TTC549 (cell line): ENCODE results near the gene TYMP.

Source experiments
- FAIRE-seq: peaks from 2 replicates; lab custom pipeline; 2012; peaks lifted over from hg19 to GRCh38; lab: Jason Lieb, UNC

TYMP gene, protein sequence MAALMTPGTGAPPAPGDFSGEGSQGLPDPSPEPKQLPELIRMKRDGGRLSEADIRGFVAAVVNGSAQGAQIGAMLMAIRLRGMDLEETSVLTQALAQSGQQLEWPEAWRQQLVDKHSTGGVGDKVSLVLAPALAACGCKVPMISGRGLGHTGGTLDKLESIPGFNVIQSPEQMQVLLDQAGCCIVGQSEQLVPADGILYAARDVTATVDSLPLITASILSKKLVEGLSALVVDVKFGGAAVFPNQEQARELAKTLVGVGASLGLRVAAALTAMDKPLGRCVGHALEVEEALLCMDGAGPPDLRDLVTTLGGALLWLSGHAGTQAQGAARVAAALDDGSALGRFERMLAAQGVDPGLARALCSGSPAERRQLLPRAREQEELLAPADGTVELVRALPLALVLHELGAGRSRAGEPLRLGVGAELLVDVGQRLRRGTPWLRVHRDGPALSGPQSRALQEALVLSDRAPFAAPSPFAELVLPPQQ

DNA sequence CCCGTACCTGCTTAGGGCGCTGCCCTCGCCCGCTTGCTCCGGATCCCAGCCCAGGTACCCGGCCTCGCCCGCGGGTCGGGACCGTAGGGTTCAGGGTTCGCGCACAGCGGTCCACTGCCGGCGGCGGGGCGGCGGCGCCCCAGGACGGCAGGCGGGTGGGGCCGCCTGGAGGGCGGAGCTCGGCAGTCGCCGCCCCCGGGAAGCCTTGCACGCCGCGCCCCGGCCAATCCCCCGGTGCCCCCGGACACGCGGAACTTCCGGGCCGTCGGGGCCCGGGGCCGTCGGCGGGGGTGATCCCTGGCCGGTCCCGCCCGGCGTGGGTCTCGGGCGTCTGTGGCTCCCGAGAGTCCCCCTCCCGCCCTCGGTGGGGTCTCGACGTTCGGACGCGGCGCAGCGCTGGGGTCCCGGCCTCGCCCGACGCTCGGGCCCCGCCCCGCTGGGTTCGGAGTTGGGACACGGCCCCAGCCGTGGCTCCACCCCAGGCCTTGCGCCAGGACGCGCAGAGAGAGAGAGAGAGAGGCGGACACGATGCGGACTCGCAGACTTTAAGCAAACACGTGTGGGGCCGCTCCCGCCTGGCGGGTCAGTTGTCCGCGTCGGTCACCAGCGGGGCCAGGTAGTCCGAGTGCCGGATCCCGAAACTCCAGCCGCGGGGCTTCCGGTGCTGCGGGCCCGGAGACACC lies at the start of gene TYMP:
Gene TYMP (minus strand): TSS at position 116 of the 683 bp plus-strand sequence. CDS start 303 bp downstream, outside the sequence.
- no peak for FAIRE-seq

DNA sequence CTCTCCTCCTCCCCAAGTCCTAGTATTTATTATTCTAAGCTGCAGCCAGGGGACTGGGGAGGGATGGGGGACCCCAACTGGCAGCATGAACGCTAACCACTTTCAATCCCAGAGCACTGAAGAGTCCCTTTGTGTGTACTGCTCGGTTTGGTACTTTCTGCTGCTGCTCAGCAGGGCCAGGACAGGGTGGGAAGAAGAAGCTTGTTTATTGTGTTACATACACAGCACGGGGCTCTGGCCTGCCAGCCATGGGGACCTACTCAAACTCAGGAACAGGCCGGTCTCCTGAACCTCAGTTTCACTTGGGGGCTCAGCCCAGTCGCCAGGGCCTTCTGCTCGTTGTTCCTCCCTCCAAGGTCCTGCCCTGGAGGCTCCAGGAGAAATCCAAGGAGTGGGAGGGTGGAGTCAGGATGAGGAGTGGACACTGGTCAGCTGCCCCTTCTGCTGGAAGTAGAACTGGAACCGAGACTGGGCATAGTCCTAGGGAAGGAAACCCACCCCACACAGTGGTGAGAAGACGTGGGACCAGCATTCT lies 49.0 kb upstream of the TYMP start:
- FAIRE-seq = no peak

DNA sequence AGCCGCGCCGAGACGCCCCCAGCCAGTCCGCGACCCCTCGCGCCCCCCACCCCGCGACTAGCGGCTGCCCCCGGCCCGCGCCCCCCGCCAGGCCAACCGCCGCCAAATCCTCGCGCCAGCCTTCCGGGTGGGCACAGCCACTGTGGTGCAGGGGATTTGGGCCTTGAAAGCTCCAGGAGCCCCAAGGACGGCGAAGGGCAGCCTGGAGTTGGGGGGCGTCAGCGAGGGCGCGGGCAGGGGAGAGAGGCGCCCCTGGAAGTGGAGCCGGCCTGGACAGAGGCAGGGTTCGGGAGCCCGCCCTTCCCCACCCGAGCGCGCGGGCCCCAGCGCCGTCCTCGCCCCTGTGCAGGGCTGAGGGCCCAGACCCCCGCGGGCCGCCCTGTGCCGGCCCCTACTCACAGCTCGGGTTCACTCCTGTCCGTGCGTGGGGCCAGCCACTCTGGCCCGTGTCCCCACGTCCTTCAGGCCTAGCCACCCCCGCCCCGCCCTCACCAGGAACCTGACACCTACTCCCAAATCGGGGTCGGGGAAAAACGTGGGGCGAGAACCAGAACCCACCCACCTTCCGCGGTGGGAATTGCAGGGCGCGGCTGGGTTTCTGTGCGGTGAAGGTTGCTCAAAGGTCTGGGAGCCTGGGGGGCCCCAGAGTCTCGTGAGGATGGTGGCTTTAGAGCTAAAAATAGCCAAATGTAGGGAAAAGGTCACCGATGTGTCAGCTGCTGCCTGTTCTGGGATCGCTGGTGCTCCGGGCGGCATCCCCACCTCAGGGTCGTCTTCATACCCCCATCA lies 48.4 kb upstream of the TYMP start, which contains the start of gene CPT1B:
Gene CPT1B (minus strand): TSS at position 441 of the 789 bp plus-strand sequence. CDS start 512 bp downstream, outside the sequence.
- no peak for FAIRE-seq

DNA sequence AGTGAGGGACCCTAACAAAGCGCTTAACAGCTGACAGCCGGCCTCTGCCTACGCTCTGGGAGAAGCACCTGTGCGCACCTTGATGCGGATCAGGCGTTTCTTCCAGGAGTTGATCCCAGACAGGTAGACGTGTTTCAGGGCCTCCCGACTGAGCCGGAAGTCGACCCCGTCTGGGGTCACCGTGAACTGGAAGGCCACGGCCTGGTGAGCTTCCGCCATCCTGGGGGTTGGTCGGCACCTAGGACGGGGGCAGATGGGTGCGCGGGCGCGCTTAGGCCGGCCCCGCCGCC lies 47.8 kb upstream of the TYMP start:
- no peak for FAIRE-seq

DNA sequence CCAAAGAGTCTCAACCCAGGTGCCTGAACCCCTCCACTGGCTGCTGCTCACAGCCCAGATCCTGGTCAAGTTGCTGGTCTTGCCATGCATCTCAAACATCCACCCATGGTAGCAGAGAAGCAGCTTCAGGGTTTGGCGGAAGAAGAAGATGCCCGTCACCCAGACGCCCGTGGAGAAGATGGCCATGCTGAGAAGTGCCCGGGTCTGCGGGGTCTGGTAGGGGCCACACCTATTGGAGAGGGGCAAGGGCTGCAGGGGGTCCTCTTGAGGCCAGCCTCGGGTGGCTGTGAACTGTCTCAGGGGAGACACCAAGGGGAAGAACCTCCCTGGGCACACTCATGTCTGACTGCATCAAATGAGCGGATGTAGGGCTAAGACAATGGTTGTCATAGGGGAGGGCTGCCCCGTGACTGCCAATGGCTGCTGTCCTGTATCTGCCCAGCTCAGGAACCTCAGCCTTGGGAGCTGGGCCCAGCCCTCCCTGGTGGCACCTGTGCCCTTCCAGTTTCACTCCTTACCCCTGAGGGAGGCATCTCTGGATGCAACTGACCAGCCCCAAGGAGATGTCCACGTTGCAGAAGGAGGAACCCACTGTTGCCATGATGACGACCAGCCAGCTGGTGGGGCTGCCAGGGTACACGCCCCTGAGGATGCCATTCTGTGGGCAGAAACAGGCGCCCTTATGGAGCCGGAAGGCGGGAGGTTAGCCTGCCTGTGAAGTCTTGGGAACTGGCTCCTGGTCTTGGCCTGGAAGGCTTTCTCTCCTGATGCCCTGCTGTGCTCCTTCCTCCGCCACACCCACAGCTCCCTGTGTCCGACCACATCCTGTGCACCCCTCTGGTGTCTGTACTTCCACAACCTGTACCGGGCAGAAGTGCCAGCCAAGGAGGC lies 47.2 kb upstream of the TYMP start:
- no peak for FAIRE-seq

DNA sequence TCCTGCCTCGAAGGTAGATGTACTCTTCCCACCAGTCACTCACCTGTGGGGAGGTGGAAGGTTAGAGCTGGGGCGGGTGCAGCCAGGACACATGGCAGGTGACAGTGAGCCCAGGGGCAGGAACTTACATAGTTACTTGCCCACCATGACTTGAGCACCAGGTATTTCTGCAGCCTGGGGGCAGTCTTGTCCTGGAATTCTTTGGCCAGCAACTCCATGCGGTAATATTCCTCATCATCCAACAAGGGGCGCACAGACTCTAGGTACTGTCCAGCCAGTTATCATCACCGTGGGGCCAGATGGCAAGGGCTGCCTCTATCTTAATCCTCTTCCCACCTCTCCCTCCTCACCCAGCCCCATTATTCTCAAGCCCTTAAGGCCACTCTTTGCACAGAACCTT lies 46.3 kb upstream of the TYMP start:
- no peak for FAIRE-seq

DNA sequence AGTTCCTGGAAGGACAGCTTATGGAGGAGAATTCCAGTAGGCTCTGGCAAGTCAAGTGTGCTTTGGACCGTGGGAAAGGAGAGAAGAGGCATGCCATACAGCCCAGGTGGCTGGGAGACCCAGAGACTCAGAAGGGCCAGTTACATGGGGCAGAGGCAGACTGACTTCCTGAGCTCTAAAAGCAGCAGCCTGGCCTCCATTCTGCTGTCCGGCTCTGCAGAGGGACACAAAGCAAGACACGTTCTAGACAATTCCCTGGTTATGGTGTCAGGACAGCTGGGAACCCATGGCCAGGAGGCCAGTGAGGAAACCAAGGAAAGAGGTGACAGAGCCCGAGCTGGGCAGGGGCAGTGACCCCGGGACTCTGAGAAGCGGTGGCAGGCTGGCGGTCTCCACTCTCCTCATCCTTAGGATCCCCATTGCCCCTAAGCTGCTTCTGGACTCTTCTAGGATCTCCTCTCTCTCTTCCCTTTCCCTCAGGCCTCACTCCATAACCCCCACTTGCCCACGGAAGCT lies 45.7 kb upstream of the TYMP start:
- FAIRE-seq = no peak

DNA sequence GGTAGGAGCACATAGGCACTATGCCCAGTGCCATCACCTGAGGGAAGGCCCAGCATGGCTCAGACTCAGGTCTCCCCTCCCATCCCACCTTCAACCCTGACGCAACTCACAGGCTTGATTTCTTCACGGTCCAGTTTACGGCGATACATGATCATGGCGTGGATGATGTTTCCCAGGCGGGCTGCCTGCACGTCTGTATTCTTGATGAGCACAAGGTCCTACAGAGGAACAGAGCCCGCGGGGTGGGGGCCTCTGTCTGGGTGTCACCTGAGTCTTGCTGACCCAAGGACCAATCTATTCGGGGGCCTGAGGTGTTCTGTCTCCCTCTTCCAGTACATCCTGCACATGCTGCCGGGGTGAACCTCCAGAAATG lies 44.6 kb upstream of the TYMP start:
- FAIRE-seq = no peak

DNA sequence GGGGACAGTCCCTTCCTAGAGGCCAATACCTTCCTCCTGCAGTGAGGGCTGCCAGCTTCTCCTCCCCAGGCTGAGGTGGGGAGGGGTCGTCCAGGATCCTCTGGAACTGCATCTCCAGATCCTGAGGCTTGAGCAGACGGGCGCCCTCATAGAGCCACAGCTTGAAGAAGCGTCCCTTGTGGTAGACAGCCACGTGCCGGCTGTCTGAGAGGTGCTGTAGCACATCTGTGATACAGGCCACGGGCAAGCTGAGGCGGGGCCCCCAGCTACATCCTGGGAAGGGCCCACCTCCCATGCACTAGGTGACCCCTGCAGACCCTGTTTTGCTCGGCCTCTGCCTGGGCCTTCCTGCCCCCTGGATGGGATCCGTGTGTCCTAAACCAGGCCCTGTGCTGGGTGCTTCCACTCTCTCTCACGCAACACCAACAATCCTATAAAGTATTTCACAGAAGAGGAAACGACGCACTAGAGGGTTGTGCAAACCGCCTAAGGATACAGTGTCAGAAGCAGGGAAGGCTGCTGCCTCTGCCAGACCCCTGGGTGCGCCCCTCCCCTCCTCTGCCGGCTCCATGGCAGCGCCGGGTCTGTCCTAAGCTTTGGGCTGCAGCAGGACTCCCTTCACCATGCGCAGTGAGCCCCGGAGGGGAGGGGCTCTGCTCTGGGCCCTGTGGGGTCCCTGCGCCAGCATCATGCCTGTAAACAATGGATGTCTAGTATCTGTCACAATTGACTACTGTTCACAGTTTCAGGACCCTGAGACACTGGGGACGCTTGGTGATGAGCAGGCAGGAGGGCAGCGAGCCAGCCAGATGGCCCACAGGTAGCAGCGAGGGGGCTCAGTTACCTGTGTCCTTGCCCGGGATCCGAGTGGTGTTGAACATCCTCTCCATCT lies 43.9 kb upstream of the TYMP start:
- no peak for FAIRE-seq

DNA sequence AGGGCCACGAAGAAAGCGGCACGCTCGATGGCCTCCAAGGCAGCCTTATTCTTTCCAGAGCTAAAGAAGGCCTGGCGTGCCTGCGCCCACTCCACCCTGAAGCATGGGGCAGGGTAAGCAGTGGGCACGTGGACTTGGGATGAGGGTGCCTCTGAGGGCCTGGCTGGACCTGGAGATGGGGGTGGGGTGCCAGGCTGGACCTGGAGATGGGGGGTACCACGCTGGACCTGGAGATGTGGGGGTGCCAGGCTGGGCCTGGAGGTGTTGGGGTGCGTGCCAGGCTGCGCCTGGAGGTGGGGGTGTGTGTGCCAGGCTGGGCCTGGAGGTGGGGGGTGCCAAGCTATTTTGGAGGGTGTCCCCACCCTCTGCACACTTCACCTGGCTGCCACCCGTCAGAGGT lies 43.2 kb upstream of the TYMP start:
- no peak for FAIRE-seq

DNA sequence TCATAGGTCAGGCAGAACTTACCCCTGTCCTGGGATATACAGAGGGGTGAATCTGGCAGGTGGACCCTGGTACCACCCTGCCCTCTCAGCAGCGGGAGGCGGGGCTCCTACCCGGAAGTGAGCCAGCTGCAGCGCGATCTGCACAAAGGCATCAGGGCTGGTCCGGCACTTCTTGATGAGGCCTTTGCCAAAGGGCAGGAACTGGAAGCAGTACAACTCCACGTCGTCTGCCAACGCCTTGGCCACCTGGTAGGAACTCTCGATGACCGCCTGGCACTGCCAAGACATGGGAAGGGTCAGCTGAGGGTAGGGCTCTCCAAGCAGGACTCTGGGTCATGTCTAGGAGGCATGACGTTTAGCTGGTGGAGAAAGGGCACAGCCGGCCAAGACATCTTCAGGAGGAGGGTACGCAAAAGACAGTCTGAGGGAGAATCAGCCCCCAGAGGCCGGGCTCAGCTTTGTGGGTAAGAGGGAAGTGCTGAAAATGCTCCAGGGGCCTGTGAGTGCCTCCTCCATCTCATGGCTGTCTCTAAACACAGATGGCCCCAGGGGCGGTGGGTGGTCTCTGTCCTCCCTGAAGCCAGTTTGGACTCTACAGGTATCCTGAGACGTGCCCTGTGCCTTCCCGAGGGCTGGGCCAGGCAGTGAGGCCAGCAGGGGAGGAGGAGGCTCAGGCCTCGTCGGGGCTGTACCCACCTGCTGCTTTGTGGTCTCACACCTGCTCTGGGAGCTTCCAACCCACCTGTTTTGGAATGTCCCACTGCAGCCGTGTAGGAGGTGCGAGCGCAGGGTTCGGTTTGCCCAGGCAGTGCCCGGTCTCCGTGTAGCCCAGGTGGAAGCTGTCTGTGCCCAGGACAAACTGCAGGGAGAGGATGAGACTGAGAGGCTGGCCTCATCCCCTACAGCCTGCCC lies 41.7 kb upstream of the TYMP start:
- no peak for FAIRE-seq

DNA sequence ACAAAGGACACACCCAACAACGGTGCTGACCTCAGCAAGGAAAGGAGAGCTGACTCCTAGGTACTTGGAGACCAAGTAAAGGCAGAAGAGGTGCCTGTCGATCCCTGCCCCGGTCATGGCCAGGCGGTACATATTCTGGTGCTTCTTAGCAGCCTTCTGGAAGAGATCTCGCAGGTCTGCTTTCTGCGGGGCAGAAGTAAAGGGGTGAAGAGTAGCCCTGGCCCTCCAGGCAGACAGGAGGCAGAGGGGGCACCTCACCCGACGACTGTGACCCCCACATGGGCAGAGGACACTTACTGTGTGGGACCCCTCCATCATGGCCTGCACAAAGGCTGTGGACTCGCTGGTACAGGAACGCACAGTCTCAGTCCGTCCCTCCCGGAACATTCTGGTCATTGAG lies 41.0 kb upstream of the TYMP start:
- no peak for FAIRE-seq

DNA sequence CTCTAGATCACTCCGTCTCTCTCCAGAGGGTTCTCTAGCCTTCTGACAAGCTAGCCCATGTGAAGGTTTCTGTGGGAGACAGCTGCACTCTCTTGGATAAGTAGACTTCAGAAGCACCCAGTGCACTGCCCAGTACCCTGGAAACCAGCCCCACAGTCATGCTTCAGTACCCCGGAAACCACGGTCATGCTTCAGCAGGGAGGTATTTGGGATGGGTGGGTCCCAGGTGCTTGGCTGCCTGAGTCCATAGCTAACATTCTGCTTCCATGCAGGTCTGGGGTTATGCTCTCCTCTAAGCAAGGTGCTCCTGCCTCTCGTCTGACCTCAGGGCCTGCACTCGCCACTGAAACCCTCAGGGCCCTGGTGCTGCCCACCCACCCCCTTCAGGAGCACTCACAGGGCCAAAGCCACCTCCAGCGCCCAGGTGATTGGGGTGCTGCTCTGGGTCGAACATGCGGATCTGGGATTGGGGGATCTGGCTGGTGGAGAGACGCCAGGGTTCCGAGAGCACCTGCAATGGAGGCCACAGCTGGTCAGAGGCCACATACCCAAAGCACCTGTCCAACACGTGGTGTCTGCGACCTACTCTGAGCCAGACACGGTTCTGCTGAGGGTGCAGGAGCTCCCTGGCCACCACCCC lies 40.2 kb upstream of the TYMP start:
- FAIRE-seq = no peak

DNA sequence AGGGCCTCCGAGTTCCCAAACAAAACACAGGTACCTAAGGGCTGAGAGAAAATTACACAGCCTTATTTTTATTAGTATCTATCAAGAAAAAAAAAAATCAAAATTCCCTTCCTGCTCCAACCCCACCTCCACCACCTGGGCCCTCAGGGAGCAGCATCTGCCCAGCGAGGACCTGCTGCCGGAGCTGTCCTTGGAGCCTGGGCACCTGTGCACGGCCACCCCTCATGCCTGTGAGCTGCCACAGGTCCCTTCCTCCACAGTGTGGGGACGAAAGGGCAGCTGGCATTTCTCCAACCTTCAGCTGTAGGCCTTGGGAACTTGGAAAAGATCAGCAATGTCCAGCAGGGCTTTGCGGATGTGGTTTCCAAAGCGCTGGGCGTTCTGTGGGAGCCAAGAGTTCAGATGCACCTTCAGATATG lies 39.2 kb upstream of the TYMP start:
- no peak for FAIRE-seq

DNA sequence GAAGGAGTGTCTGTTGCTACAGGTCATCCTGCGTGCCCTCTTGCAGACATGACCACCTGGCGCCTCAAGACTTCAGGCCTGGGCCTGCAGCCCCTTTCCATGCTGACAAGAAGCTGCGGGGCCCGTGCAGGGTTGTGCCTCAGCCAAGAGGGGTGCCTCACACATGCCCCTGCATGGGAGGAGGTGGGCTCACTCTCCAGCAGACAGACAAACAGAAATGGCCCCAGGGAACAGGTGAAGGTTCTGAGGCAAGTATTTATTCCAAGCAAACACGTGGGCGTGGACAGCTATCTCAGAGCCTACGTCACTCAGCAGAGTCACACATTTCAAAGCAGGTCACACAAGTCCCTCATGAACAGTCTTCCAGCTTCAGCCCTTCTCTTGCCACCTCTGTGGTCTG lies 38.8 kb upstream of the TYMP start:
- FAIRE-seq = no peak

DNA sequence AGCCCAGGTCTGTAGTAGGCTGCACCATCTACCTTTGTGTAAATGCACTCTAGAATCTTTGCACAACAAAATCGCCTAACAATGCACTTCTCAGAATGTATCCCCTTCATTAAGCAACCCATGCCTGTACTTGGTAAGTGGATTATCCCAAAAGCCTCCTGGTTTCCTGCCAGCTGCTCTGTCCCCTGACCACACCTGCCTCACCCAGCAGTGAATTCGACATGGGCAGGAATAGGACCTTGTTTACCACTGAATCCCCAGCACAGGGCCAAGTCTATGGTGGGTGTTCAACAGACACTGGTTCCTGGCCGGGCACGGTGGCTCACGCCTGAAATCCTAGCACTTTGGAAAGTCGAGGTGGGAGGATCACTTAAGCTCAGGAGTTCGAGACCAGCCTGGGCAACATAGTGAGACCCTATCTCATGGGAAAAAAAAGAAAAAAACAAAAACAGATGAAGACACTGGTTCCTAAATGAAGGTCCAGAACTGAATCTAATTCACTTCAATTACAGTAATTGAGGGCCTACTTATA lies 38.0 kb upstream of the TYMP start:
- FAIRE-seq = no peak

DNA sequence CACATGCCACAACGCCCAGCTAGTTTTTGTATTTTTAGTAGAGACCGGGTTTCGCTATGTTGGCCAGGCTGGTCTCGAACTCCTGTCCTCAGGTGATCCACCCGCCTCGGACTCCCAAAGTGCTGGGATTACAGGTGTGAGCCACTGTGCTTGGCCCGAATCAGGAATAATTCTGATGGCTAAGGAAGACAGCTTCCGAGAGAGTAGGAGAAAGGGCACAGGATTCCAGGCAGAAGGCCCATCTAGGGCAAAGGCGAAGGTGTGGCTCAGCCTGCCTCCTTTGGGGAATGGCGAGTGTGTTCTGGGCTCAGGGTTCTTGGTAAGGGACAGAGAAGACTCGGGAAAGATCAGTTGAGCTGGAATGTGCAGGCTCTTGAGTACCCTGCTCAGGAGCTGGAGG lies 34.5 kb upstream of the TYMP start:
- no peak for FAIRE-seq

DNA sequence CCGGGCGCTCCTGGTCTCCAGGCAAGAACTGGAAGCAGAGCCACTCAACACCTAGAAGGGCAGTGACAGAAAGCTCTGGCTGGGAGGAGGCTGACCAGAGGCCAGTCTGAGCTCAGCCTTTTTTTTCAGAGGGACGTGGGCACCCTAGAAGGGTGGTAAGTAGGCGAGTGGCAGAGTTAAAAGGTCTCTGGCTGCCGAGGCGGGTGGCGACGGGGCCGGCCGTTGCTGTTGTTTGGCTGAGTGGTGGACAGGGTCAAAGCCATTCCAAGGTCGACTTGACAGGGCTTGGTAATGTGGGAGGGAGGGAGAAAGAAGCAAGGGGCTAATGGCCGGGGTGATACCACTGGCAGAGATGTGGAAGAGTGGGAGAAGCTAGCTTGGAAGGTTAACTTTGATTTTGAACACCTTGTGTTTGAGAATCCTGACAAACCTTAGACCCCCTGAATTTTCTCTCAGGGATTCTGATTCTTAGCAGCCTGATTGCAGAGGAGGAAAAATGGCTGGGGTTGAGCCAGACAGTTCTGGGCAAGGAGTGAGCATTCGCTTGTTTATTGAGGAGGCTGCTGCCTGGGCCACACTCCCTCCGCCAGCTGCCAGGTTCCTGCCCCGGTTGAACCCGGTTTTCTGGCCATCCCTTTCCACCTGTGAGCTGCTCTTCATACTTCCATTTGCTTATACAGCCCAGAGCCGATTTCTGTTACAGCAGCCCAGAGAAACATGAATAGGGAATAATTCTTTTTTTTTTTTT lies 33.8 kb upstream of the TYMP start:
- FAIRE-seq = no peak
